ENCODE measurements around the gene IFT20. TPM values are rescaled to one million over a fixed set of nuclear protein-coding genes. Genes with fewer than 3 reads are reported as not detected.

The IFT20 gene
- total and polyA plus RNA-seq, 2 experiments from 2014 or later = 49.9 to 75.3 TPM

DNA sequence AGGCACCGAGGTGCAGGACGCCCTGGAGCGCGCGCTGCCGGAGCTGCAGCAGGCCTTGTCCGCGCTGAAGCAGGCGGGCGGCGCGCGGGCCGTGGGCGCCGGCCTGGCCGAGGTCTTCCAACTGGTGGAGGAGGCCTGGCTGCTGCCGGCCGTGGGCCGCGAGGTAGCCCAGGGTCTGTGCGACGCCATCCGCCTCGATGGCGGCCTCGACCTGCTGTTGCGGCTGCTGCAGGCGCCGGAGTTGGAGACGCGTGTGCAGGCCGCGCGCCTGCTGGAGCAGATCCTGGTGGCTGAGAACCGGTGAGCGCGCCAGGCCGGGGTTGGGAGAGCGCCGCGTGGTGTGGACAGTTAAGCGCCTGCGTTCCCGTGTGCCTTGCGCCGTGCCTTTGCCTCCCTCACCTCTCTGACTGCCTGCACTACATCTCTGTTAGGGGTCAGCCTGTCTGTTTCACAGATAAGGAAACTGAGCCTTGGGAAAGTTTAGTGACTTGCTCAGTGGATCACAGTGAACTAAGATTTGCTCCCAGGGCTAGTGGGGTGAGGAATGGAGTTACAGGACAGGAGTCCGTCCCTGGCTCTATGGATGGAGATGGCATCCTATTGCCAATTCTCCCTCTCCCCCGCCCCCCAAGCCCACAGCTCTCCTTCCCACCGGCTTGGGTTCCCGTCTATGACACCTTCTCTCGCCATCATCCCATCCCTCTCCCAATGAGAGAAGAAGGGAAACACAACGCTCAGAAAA, 37.1 kb upstream of the IFT20 start:
- DNase-seq (ENCODE audit: low spot score) = peak; percentile 47
- H3K9me3 ChIP-seq (ENCODE audit: low read depth) = no peaks in the 10 kb centered on the region
- no peaks in the 10 kb centered on the region for H3K36me3 ChIP-seq (replicated peaks; ENCODE audit: insufficient read depth, low read depth)
- peak overlapping the region; percentile 72 for H3K4me3 ChIP-seq
- peak overlapping the region; percentile 89 for H3K4me2 ChIP-seq
- H2AFZ ChIP-seq = peak overlapping the region; percentile 53
- peaks cover 7% of the 10 kb centered on the region for H3K27me3 ChIP-seq
- TF ChIP-seq EZH2phosphoT487 (IDR thresholded peaks at IDR 0.05; ENCODE audit: low read depth, severe bottlenecking, unreplicated experiment) (no peak), EZH2 (IDR thresholded peaks at IDR 0.05; ENCODE audit: borderline replicate concordance) (no peak)
- TF ChIP-seq, protein P1, sequence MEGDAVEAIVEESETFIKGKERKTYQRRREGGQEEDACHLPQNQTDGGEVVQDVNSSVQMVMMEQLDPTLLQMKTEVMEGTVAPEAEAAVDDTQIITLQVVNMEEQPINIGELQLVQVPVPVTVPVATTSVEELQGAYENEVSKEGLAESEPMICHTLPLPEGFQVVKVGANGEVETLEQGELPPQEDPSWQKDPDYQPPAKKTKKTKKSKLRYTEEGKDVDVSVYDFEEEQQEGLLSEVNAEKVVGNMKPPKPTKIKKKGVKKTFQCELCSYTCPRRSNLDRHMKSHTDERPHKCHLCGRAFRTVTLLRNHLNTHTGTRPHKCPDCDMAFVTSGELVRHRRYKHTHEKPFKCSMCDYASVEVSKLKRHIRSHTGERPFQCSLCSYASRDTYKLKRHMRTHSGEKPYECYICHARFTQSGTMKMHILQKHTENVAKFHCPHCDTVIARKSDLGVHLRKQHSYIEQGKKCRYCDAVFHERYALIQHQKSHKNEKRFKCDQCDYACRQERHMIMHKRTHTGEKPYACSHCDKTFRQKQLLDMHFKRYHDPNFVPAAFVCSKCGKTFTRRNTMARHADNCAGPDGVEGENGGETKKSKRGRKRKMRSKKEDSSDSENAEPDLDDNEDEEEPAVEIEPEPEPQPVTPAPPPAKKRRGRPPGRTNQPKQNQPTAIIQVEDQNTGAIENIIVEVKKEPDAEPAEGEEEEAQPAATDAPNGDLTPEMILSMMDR (IDR thresholded peaks at IDR 0.05; ENCODE audit: poor library complexity) = no peak
- peaks cover 24% of the 10 kb centered on the region for H3K4me1 ChIP-seq (ENCODE audit: insufficient read depth)
- H3K27ac ChIP-seq = peak overlapping the region; percentile 73
- peaks cover 13% of the 10 kb centered on the region for H4K20me1 ChIP-seq (ENCODE audit: insufficient read depth, poor library complexity, severe bottlenecking)
- no peaks in the 10 kb centered on the region for H3K9me2 ChIP-seq (replicated peaks; ENCODE audit: insufficient read depth)
- WGBS (ENCODE audit: low lambda C conversion rate, missing lambda C conversion rate) = 14% methylated on average over 51 of the region's 53 CpGs
- H3K79me2 ChIP-seq = peaks cover 8% of the 10 kb centered on the region

DNA sequence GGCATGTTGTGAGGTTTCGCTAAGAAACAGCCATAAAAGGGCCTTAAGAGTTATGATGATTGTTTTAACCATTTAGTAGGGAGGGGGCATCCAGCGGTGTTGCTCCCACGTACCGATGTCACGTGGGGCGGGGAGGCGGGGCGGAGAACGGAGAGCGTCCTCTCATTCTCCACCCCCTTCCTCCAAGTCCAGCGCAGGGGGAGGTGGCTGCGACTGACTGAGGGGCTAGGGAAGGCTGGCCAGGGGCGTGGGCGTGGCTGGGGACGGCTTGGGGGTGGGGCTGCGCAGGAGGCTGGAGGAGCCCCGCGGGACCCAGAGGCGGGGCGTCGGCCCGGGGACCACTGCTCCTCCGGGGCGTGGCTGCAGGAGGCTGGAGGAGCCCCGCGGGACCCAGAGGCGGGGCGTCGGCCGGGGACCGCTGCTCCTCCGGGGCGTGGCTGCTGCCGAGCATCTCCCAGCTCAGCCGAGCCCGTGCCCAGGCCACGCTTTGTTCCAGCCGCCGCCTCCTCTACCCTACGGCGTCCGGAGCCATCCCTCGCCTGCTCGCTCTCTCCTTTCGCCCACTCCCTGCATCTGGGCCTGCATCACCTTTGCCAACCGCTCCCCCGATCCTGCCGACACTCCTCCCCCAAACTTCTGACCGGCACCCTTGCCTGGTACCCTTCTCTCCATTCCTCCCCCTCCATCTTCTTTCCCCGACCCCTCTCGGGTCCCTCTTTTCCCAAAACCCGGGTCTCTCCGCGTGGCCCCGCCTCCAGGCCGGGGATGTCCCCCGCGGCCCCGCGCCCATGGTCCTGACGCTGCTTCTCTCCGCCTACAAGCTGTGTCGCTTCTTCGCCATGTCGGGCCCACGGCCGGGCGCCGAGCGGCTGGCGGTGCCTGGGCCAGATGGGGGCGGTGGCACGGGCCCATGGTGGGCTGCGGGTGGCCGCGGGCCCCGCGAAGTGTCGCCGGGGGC, 36.3 kb upstream of the IFT20 start, which contains the start of gene SARM1:
SARM1 (plus strand) TSS at position 450 of the 958 bp plus-strand sequence; CDS start at position 789, 339 bp downstream.
- Histone ChIP-seq H3K4me1 (ENCODE audit: insufficient read depth) (peaks cover 24% of the 10 kb centered on the region), H3K27me3 (peaks cover 7% of the 10 kb centered on the region), H3K4me3 (peak within 1 kb of the TSS; percentile 72), H3K27ac (peak within 1 kb of the TSS; percentile 92), H3K36me3 (replicated peaks; ENCODE audit: insufficient read depth, low read depth) (no peaks in the 10 kb centered on the region), H3K9me3 (ENCODE audit: low read depth) (no peaks in the 10 kb centered on the region), H3K9me2 (replicated peaks; ENCODE audit: insufficient read depth) (no peaks in the 10 kb centered on the region), H2AFZ (peak within 1 kb of the TSS; percentile 53), H3K79me2 (peaks cover 8% of the 10 kb centered on the region), H4K20me1 (ENCODE audit: insufficient read depth, poor library complexity, severe bottlenecking) (peaks cover 13% of the 10 kb centered on the region), H3K4me2 (peak within 1 kb of the TSS; percentile 89)
- 1% methylated on average over 63 of the region's 80 CpGs for WGBS (ENCODE audit: low lambda C conversion rate, missing lambda C conversion rate)
- TF ChIP-seq, protein P1 (IDR thresholded peaks at IDR 0.05; ENCODE audit: poor library complexity) = no peak
- DNase-seq (ENCODE audit: low spot score) = peak; percentile 94

DNA sequence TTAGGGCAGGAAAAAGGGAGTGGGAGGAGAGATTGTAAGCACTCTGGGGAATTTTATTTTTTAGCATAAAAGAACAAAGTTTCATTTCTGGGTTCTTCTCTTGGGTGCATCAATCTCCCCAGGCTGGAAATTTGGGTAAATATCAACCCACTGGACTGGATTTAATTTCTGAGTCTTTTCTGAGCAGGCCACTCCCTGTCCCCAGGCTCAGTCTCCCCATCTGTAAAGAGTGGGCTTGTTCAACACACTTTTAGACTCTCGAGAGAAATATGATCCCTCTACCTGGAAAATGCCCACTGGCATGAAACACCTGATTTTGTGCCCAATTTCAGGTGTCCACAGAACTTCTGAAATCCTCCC, 35.5 kb upstream of the IFT20 start:
- no peak overlapping the region for H2AFZ ChIP-seq
- H4K20me1 ChIP-seq (ENCODE audit: insufficient read depth, poor library complexity, severe bottlenecking) = peaks cover 13% of the 10 kb centered on the region
- peaks cover 7% of the 10 kb centered on the region for H3K27me3 ChIP-seq
- H3K27ac ChIP-seq = peak overlapping the region; percentile 92
- 40% methylated on average over 1 of the region's 1 CpG for WGBS (ENCODE audit: low lambda C conversion rate, missing lambda C conversion rate)
- peaks cover 8% of the 10 kb centered on the region for H3K79me2 ChIP-seq
- TF ChIP-seq EZH2 (IDR thresholded peaks at IDR 0.05; ENCODE audit: borderline replicate concordance) = no peak
- TF ChIP-seq, protein P1 (IDR thresholded peaks at IDR 0.05; ENCODE audit: poor library complexity) = no peak
- no peak for TF ChIP-seq EZH2phosphoT487 (IDR thresholded peaks at IDR 0.05; ENCODE audit: low read depth, severe bottlenecking, unreplicated experiment)
- peaks cover 24% of the 10 kb centered on the region for H3K4me1 ChIP-seq (ENCODE audit: insufficient read depth)
- no peaks in the 10 kb centered on the region for H3K9me3 ChIP-seq (ENCODE audit: low read depth)
- DNase-seq (ENCODE audit: low spot score) = no peak
- H3K36me3 ChIP-seq (replicated peaks; ENCODE audit: insufficient read depth, low read depth) = no peaks in the 10 kb centered on the region
- H3K4me3 ChIP-seq = no peak overlapping the region
- peak overlapping the region; percentile 89 for H3K4me2 ChIP-seq
- H3K9me2 ChIP-seq (replicated peaks; ENCODE audit: insufficient read depth) = no peaks in the 10 kb centered on the region
